CD4-positive, alpha-beta T cell treated with Interferon alpha-2 for 1 hour (primary cell): ENCODE results near the gene BLMH.
"Not testable (repeated sequence)": the region's sequence is repeated elsewhere in the genome, so short reads cannot be mapped to it uniquely, and the experiment has no call there.

Experiments used
- DNase-seq, 2 donors: peaks; one replicate each; pipeline ENCODE4 v3.0.0-alpha.2; 2020 to 2022

BLMH gene

GRCh38 chr17:30225919-30226553 is 65.7 kb downstream of the BLMH start:
- DNase-seq, result no peak

- no peak for DNase-seq
Measured at GRCh38 chr17:30225112-30225511, 66.6 kb downstream of the BLMH start.

- no peak for DNase-seq
Measured at GRCh38 chr17:30224419-30224960, 67.3 kb downstream of the BLMH start.

- DNase-seq, result no peak
Measured at GRCh38 chr17:30222721-30223175, 69.0 kb downstream of the BLMH start.

GRCh38 chr17:30222251-30222650 is 69.5 kb downstream of the BLMH start:
- DNase-seq, result no peak

- no peak for DNase-seq
Measured at GRCh38 chr17:30221346-30221745, 70.4 kb downstream of the BLMH start.

GRCh38 chr17:30220414-30220813 is 71.3 kb downstream of the BLMH start:
- no peak for DNase-seq

- DNase-seq, result no peak
Measured at GRCh38 chr17:30219833-30220232, 71.9 kb downstream of the BLMH start.

GRCh38 chr17:30219315-30219714 is 72.4 kb downstream of the BLMH start:
- DNase-seq, result no peak

GRCh38 chr17:30218799-30219198 is 72.9 kb downstream of the BLMH start:
- DNase-seq, result no peak

GRCh38 chr17:30217746-30218245 is 73.9 kb downstream of the BLMH start:
- no peak for DNase-seq

- DNase-seq, result no peak
Measured at GRCh38 chr17:30217054-30217453, 74.7 kb downstream of the BLMH start.

GRCh38 chr17:30212750-30213149 is 79.0 kb downstream of the BLMH start:
- DNase-seq, result no peak

GRCh38 chr17:30211371-30211770 is 80.4 kb downstream of the BLMH start:
- DNase-seq, result no peak

- DNase-seq, result no peak
Measured at GRCh38 chr17:30210901-30211300, 80.8 kb downstream of the BLMH start.

GRCh38 chr17:30210366-30210765 is 81.4 kb downstream of the BLMH start:
- DNase-seq, result no peak

- DNase-seq, result no peak
Measured at GRCh38 chr17:30209930-30210329, 81.8 kb downstream of the BLMH start.

GRCh38 chr17:30208214-30208613 is 83.5 kb downstream of the BLMH start:
- DNase-seq, result no peak

- DNase-seq, result no peak
Measured at GRCh38 chr17:30207655-30208054, 84.1 kb downstream of the BLMH start.

- no peak for DNase-seq
Measured at GRCh38 chr17:30203471-30203981, 88.2 kb downstream of the BLMH start.

- not testable (repeated sequence) for DNase-seq
Measured at GRCh38 chr17:30200656-30201055, 91.1 kb downstream of the BLMH start.

- DNase-seq, result no peak
Measured at GRCh38 chr17:30200106-30200505, 91.6 kb downstream of the BLMH start.

GRCh38 chr17:30199600-30199999 is 92.1 kb downstream of the BLMH start:
- DNase-seq, result no peak
